GM12874 (cell line): Measurements from ENCODE around the gene IMP4.

Experiments
- CTCF ChIP-seq: IDR thresholded peaks from 2 replicates; pipeline ENCODE4 v1.5.1; 2011; ENCODE audit warnings: low read depth, mild to moderate bottlenecking, control low read depth, low read length, moderate library complexity; ENCODE audit not compliant: insufficient read depth

IMP4 gene

DNA sequence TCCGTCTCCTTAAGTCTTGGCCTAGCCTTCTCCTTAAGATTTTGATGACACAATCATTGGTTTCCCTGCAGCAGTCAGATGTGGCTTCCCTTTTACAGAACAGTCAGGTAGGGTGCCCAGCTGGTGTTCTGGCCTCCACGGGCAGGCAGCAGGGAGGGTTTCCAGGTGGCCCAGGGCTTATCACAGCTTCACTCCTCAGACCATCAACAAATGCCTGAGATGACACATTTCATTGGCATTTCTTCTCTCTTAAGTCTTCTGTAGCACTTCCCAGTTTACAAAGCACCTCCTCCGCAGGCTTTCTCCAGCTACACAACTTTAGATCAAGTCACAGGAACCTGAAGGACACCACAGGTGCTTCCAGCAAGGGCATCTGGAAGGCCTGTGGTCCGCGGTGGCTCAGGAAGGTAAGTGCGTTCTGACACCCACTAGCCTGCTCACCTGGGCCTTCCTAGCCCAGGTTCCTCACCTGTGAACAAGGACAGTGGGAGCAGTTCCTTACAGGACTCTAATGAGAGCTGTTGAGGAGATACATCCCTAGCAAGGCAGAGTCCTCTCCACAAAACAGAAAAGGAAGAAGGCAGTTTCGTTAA is 50.7 kb downstream of the IMP4 start:
- TF ChIP-seq CTCF: no peak
